Effector memory CD4-positive, alpha-beta T cell (primary cell): ENCODE measurements around the gene GRID1.

Source experiments
- DNase-seq, 3 donors: peaks; one replicate each; pipeline ENCODE4 v3.0.0-alpha.2; 2020
- H3K27ac ChIP-seq: 2 replicates; pipeline ENCODE4 v1.7.0; 2013; ENCODE audit warnings: mild to moderate bottlenecking, low read length, moderate library complexity; ENCODE audit not compliant: insufficient read depth, poor library complexity, severe bottlenecking
- H3K27me3 ChIP-seq: replicated peaks from 2 replicates; pipeline ENCODE4 v1.7.0; 2013; ENCODE audit warnings: mild to moderate bottlenecking, low read length; ENCODE audit not compliant: insufficient read depth, control insufficient read depth, poor library complexity, severe bottlenecking
- H3K36me3 ChIP-seq: 2 replicates; pipeline ENCODE4 v1.7.0; 2013; ENCODE audit warnings: mild to moderate bottlenecking, low read length, moderate library complexity; ENCODE audit not compliant: control insufficient read depth, insufficient read depth
- H3K4me1 ChIP-seq: 2 replicates; pipeline ENCODE4 v1.7.0; 2013; ENCODE audit warnings: low read length, mild to moderate bottlenecking; ENCODE audit not compliant: control insufficient read depth, insufficient read depth, poor library complexity, severe bottlenecking
- H3K4me3 ChIP-seq: 2 replicates; pipeline ENCODE4 v1.7.0; 2013; ENCODE audit warnings: low read length, low read depth, mild to moderate bottlenecking; ENCODE audit not compliant: insufficient read depth, poor library complexity, severe bottlenecking
- H3K9me3 ChIP-seq: 2 replicates; pipeline ENCODE4 v1.7.0; 2013; ENCODE audit warnings: mild to moderate bottlenecking, low read length, moderate library complexity; ENCODE audit not compliant: control insufficient read depth

GRID1 gene

DNA sequence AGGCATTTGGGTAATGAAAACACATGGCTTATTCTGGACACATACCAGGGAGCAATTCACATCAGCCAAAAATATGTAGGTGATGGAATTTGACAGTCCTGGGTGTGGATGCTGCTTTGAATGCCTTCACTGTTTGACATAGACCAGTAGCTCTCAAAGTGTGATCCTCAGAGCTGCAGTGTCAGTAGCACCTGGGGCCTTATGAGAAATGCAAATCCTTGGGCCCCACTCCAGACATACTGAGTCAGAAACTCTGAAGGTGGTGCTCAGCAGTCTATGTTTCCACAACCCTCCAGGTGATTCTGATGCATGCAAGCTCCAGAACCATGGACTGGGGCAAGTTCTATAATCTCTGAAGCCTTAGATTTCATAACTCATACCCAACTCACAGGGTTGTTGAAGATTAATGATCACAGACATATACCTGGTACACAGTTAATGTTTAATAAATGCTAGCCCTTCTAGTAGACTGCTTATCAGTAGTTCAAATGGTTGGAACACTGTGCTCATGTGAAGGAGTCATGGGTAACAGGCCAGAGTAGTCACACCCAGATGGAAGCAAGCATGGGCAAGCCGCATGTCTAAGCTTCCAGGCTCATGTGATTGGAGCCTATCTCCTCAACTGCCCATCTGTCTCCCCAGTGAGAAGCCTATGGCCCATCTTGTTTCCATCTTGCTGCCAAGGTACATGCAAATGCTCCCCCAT is 715.7 kb downstream of the GRID1 start:
- Histone ChIP-seq H3K27ac (no peak overlapping the region), H3K9me3 (no peaks in the 10 kb centered on the region), H3K4me3 (no peak overlapping the region), H3K4me1 (no peaks in the 10 kb centered on the region), H3K27me3 (no peaks in the 10 kb centered on the region), H3K36me3 (no peaks in the 10 kb centered on the region)
- no peak for DNase-seq

DNA sequence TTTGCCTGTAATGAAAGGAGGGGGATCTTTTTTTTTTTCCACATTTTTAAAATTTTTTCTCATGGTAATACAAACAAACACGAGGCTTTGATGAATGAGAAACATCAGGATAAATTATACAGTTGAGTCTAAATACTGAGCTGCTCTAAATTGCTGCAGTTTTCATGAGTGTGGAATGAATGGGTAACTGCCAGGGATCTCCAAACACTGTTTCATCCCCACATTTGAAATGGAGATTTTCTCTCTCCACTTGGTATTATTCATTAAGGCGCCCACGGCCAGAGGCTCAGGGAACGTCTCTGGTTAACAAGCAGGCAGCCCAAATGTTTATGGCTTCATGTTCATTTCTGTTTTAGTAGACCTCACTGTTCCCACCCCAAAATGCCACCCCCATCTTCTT is 717.1 kb downstream of the GRID1 start:
- no peaks in the 10 kb centered on the region for H3K27me3 ChIP-seq
- H3K4me1 ChIP-seq, result no peaks in the 10 kb centered on the region
- no peak overlapping the region for H3K27ac ChIP-seq
- no peak overlapping the region for H3K4me3 ChIP-seq
- H3K9me3 ChIP-seq, result no peaks in the 10 kb centered on the region
- no peaks in the 10 kb centered on the region for H3K36me3 ChIP-seq
- no peak for DNase-seq

DNA sequence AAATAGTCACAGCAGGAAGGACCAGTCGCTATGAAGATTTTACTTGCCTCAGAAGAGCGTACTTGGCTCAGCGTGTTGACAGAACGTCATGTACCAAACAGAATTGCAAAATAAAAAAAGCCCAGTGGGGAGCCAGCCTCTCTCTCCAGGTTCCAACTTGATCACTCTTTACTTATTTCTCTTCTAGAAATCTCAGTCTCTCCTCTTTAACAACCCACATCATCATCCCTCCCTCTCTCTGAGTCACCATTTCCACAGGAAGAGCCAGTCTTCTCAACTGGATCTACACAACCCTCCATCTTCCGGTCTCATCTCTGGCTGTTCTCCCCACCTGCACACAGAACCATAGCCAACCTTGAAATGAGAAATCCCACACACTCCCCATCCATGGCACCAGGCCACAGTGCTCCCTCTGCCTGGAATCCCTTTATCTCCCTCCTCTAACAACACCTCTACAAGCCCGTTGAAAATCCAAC is 718.3 kb downstream of the GRID1 start:
- DNase-seq, result no peak

DNA sequence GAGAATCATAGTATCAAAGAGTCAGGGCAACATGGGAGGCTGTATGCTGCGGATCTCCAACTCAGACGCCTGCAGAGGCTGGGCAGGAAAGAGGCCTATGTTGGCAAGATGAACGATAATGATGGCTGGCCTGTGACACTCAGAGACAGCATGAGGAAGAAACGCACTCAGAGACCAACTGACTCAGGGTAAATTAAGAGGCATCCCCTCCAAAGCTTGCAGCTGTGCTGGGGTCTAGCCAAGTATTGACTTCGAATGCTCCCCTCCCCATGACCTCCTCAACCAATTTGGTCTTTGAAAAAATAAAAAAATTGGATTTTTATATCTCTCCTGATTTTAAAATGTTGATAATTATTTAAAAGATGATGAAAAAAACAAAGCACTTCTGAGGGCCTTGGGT is 718.9 kb downstream of the GRID1 start:
- Histone ChIP-seq H3K36me3 (no peaks in the 10 kb centered on the region), H3K27me3 (no peaks in the 10 kb centered on the region)

More for the DNA sequence above, 718.3 kb downstream of the GRID1 start:
- no peak overlapping the region for H3K4me3 ChIP-seq
- H3K36me3 ChIP-seq, result no peaks in the 10 kb centered on the region
- H3K4me1 ChIP-seq, result no peaks in the 10 kb centered on the region
- no peaks in the 10 kb centered on the region for H3K9me3 ChIP-seq
- no peak overlapping the region for H3K27ac ChIP-seq
- H3K27me3 ChIP-seq, result no peaks in the 10 kb centered on the region

DNA sequence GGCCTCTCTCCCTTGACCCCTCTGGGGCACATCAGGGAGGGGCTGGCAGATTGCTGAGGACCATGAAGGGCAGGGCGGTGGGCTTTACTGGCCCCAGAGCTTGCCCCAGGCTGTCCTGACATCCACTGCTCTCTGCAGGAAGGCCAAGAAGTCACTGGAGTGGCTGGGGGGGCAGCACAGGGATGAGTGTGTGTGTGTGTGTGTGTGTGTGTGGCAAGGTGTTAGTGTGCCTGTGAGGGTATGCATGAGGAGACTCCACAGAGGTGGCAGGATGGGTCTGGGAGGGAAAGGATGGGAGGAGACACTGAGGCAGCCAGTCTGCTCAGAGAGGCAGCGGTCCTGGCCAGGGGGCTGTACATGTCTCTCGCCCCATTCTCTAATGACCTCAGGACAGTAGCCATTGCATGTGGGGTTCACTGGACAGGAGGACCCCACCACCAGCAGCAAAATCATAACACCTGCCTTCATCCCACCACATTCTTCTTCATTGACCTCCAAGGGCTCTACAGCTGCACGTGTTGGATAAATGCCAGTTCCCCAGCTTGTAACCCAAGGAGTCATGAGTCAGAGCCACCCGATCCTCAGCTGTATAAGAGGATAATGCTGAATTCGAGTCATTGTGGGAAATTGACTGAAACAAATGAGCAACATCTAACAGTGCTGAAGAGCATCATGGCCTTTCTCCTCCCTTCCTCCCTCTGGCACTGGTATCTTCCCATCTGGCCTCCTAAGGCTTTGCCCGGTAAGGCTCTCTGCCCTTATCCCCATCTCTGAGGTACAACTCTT is 720.5 kb downstream of the GRID1 start:
- Histone ChIP-seq H3K27ac (no peak overlapping the region), H3K9me3 (no peaks in the 10 kb centered on the region), H3K36me3 (no peaks in the 10 kb centered on the region), H3K27me3 (no peaks in the 10 kb centered on the region), H3K4me1 (no peaks in the 10 kb centered on the region), H3K4me3 (no peak overlapping the region)
- DNase-seq, result no peak

More for the DNA sequence above, 718.9 kb downstream of the GRID1 start:
- DNase-seq, result no peak
- H3K4me1 ChIP-seq, result no peaks in the 10 kb centered on the region
- H3K27ac ChIP-seq, result no peak overlapping the region
- H3K9me3 ChIP-seq, result no peaks in the 10 kb centered on the region
- H3K4me3 ChIP-seq, result no peak overlapping the region

DNA sequence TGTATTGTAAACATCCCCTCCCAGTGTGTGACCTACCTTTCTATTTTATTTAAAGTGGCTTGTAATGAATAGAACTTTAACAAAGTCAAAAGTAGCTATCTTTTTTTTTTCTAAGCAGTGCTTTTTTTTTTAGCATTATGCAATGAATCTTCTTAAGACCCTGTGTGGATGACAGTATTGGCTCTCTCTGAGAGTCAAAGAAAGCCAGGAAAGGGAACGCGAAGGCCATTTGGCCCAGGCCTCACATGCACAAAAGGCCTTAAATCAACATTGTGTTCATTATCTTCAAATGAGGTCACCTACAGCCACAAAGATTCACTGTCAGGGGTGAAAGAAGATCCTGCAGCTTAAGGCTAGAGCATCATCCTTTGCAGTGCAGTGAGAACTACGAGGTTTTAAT is 721.5 kb downstream of the GRID1 start:
- no peaks in the 10 kb centered on the region for H3K4me1 ChIP-seq
- no peaks in the 10 kb centered on the region for H3K9me3 ChIP-seq
- DNase-seq, result no peak
- H3K36me3 ChIP-seq, result no peaks in the 10 kb centered on the region
- no peak overlapping the region for H3K27ac ChIP-seq
- no peak overlapping the region for H3K4me3 ChIP-seq
- H3K27me3 ChIP-seq, result no peaks in the 10 kb centered on the region

DNA sequence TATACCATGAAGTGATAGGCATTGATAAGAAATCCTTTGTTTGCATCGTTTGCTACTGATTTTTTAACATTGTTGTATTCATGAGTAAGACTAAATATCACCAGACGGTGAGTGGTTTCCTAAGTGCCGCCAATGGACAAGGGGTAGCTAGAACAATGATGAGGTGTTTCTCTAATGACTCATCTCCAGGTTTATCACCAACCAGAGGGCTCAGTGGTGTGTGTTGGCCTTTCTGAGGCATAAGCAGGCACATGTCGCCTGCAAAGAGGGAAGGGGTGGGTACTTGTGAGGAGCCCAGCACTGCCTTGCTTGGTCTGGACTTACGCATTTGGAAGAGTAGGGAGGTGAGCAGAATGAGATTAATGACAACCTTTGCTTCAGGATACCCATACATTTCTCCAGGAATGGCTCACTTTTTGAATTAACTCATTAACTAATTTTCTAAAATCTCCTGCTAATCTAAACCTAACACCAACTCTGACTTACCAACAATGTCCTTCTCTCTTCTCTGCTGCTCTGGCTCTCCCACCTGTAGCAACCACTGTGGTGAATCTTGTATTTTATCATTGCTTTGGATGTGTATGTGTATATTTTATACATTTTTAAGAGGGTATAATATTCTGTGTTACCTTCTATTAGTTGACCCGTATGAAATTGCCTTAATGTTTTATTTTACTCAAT is 722.6 kb downstream of the GRID1 start:
- H3K36me3 ChIP-seq, result no peaks in the 10 kb centered on the region
- no peak overlapping the region for H3K4me3 ChIP-seq
- H3K4me1 ChIP-seq, result no peaks in the 10 kb centered on the region
- H3K27me3 ChIP-seq, result no peaks in the 10 kb centered on the region
- no peaks in the 10 kb centered on the region for H3K9me3 ChIP-seq
- no peak overlapping the region for H3K27ac ChIP-seq
- no peak for DNase-seq

DNA sequence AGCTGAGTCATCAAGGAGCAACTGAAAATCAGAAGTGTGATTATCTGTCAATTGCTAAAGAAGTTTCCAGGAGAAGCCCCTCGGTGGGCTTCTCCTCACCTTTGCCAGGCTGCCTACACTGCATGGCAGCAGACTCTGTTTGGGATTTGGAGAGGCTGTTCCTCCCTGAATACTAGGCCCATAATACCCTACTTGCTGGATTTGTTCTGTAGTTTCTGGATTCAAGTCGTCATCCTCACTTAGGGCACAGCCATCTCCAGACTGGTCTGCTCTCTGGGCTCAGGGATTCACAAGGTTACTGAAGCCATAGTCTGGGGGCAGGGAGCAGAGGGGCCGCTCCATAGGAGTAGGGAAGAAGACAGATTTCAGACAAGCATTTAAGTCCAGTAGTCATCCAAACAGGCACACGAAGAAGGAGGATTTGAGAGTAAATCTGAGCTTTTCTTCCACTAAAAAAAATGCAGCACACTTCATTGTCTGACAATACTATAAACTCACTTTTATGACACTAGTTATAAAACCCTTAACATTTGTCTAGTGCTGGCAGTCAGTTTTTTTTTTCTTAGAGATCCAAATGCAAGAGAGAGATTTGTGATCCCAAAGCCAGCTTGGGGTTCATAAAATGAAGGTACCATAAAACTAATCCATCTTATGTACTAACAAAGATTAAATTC is 723.3 kb downstream of the GRID1 start:
- H3K9me3 ChIP-seq, result no peaks in the 10 kb centered on the region
- no peak overlapping the region for H3K27ac ChIP-seq
- H3K4me3 ChIP-seq, result no peak overlapping the region
- no peak for DNase-seq
- H3K27me3 ChIP-seq, result no peaks in the 10 kb centered on the region
- H3K4me1 ChIP-seq, result no peaks in the 10 kb centered on the region
- no peaks in the 10 kb centered on the region for H3K36me3 ChIP-seq

DNA sequence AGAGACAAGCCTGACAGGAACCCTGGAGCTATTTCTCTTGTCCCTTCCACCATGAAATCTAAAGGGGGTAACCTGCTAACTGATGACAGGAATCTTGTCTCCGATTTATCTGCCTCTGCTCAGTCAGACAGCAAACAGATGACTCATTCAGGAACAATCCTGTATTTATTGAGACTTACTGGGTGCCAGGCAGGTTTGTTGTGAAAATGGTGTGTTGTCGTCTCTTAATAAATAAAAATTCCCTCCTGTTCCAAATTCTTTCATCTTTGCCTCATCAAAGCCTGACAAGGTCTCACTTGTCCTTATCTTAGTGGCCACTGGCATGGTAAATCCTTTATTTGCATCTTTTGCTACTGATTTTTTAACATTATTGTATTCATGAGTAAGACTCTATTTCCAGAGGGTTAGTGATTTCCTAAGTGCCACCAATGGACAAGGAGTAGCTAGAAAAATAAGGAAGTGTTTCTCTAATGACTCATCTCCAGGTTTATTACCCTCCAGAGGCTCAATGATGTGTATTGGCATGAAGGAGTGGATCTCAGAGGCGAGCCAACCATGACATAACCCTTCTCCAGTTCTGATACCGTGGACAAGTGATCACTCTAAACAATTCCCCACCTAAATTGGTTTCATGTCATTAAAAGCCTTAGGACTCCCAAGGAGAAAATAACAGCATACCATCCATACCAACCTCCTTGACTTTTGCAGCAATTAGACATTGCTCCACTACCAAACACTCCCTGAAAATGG is 724.0 kb downstream of the GRID1 start:
- H3K4me1 ChIP-seq, result no peaks in the 10 kb centered on the region
- H3K4me3 ChIP-seq, result no peak overlapping the region
- no peaks in the 10 kb centered on the region for H3K9me3 ChIP-seq
- H3K36me3 ChIP-seq, result no peaks in the 10 kb centered on the region
- H3K27ac ChIP-seq, result no peak overlapping the region
- H3K27me3 ChIP-seq, result no peaks in the 10 kb centered on the region
- DNase-seq, result no peak
